Coronary artery (tissue), 2 donors: ENCODE measurements around the gene EIF3A.

Experiments used
- DNase-seq: peaks from one replicate; pipeline ENCODE4 v3.0.0-alpha.2; 2017; ENCODE audit warnings: low spot score
- H3K27ac ChIP-seq, 2 donors: fragments of 200-600 bp; sonication (generic); one replicate each; pipeline ENCODE4 v1.5.1; 2016 to 2019
- H3K4me3 ChIP-seq: fragments of 200-600 bp; sonication (generic); 2 replicates; pipeline ENCODE4 v1.5.1; 2016; ENCODE audit warnings: mild to moderate bottlenecking, moderate library complexity
- CTCF ChIP-seq: fragments of 200-600 bp; sonication (generic); IDR thresholded peaks from one replicate; pipeline ENCODE4 v1.5.1; 2019; ENCODE audit warnings: antibody characterized with exemption

Gene EIF3A

GRCh38 chr10:118990326-118990725, 90.3 kb downstream of the EIF3A start:
- no peak overlapping the region for H3K4me3 ChIP-seq
- TF ChIP-seq CTCF, result no peak
- H3K27ac ChIP-seq, result no peak overlapping the region
- DNase-seq, result no peak

GRCh38 chr10:118986815-118987790, 93.5 kb downstream of the EIF3A start:
- no peak for TF ChIP-seq CTCF
- Histone ChIP-seq H3K27ac (no peak overlapping the region), H3K4me3 (no peak overlapping the region)
- no peak for DNase-seq

- no peak overlapping the region for H3K27ac ChIP-seq
- H3K4me3 ChIP-seq, result no peak overlapping the region
- TF ChIP-seq CTCF, result no peak
- no peak for DNase-seq
Measured at GRCh38 chr10:118985576-118985975, 95.0 kb downstream of the EIF3A start.
